Neuron (in vitro differentiated cells): ENCODE data around the gene PVRIG.
"Not testable (repeated sequence)": the region's sequence is repeated elsewhere in the genome, so short reads cannot be mapped to it uniquely, and the experiment has no call there.

Experiments used
- H2AFZ ChIP-seq: one replicate; pipeline ENCODE4 v1.6.1; 2013; ENCODE audit warnings: low read depth, mild to moderate bottlenecking, inconsistent platforms, low read length, moderate library complexity
- H3K27me3 ChIP-seq: one replicate; pipeline ENCODE4 v1.6.1; 2013; ENCODE audit warnings: low read length; ENCODE audit not compliant: insufficient read depth
- H3K36me3 ChIP-seq: one replicate; pipeline ENCODE4 v1.6.1; 2013; ENCODE audit warnings: low read length; ENCODE audit not compliant: insufficient read depth
- H3K4me1 ChIP-seq: one replicate; pipeline ENCODE4 v1.6.1; 2013; ENCODE audit warnings: low read length; ENCODE audit not compliant: insufficient read depth
- H3K4me3 ChIP-seq: 2 replicates; pipeline ENCODE4 v1.5.1; 2013; ENCODE audit warnings: mild to moderate bottlenecking, low read length, moderate library complexity
- H3K9me3 ChIP-seq: one replicate; pipeline ENCODE4 v1.6.1; 2013; ENCODE audit warnings: low read length

PVRIG gene

DNA sequence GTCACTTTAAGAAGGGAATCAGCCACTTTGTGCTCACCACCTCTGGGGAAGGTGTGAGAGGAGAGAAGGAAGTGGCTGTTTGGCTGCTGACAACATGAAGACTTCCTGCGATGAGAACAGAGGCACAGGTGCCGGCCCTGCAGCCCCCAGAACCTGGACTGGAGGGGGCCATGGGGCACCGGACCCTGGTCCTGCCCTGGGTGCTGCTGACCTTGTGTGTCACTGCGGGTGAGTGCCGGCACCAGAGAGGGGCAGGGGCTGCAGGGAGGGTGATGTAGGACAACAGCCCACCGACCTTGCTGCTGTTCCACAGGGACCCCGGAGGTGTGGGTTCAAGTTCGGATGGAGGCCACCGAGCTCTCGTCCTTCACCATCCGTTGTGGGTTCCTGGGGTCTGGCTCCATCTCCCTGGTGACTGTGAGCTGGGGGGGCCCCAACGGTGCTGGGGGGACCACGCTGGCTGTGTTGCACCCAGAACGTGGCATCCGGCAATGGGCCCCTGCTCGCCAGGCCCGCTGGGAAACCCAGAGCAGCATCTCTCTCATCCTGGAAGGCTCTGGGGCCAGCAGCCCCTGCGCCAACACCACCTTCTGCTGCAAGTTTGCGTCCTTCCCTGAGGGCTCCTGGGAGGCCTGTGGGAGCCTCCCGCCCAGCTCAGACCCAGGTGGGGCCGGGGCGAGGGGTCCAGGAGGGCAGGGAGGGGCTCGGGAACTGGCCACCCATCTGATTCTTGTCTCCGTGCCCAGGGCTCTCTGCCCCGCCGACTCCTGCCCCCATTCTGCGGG, at the start of gene PVRIG:
Gene PVRIG, plus strand, starts transcription at position 149 of the 785 bp plus-strand sequence. Its CDS starts 22 bp downstream, at position 171.
- not testable (repeated sequence) for H3K27me3 ChIP-seq, H3K4me3 ChIP-seq, H3K4me1 ChIP-seq, H2AFZ ChIP-seq, H3K9me3 ChIP-seq
- H3K36me3 ChIP-seq = peaks cover 15% of the 10 kb centered on the region

DNA sequence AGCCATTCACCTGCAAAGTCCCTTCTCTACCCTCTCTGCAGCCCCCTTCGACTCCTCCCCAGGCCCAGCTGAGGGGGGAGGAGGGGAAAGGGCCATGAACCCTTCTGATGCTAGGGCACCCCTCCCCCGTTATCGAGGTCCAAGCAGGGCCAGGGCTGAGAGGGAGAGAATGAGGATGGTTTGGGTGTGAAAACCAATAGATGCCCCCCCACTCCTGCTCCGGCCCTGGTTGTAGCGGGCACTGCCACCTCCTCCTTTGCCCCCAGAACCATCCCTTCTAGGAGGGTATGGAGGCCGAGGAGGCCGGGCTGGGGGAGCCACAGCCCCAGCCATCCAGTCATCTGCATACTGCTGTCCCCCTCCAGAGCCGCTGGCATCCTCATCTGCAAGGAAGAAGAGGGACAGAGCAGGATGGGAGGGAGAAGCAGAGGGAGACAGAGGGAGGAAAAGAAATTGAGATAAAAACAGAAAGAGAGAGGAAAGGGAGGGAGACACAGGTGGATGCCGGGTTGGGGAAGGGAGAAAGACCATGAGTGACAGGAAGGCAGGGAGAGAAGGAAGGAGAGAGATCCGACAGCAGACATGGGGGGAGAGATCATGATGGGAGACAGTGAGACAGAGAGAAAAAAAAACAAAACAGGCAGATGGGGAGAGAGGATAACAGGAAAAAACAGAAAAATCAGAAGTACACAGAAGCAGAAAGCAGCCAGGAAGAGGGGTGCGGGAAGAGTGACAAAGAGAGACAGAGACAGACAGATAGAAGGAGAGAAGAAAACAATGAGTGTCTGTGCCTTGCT, 49.5 kb upstream of the PVRIG start:
- no peaks in the 10 kb centered on the region for H3K27me3 ChIP-seq
- H3K9me3 ChIP-seq = no peaks in the 10 kb centered on the region
- H2AFZ ChIP-seq = no peak overlapping the region
- peaks cover 24% of the 10 kb centered on the region for H3K4me1 ChIP-seq
- no peak overlapping the region for H3K4me3 ChIP-seq
- peaks cover 39% of the 10 kb centered on the region for H3K36me3 ChIP-seq

DNA sequence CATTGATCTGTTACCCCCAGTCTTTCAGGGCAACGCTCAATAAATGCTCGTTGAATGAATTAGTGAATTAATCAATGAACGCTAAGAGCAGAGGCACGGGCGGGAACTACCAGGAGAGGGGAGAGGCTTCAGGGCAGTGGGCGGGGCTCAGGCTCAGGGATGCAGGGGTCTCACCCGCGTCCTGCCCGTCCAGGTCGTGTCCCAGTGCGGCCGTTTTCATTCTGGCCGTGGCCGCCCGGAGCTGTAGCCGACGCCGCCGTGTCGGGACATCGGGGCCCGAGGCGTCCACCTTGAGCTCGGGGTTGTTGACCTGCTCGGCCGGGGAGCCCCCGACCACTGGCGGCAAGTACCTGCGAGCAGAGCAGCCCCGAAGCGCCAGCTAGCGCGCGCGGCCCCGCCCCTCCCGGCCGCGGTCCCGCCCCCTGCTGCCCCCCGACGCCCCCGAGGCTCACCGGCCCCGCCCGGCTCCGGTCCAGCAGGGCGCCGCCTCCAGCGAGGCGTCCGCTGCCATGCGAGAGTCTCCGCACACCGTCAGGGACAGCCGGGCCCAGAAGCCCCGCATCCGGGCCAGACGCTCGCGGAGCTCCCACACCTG, 48.6 kb upstream of the PVRIG start:
- Histone ChIP-seq H3K9me3 (no peaks in the 10 kb centered on the region), H3K4me3 (no peak overlapping the region), H2AFZ (no peak overlapping the region), H3K27me3 (no peaks in the 10 kb centered on the region), H3K36me3 (peaks cover 42% of the 10 kb centered on the region), H3K4me1 (peaks cover 32% of the 10 kb centered on the region)

DNA sequence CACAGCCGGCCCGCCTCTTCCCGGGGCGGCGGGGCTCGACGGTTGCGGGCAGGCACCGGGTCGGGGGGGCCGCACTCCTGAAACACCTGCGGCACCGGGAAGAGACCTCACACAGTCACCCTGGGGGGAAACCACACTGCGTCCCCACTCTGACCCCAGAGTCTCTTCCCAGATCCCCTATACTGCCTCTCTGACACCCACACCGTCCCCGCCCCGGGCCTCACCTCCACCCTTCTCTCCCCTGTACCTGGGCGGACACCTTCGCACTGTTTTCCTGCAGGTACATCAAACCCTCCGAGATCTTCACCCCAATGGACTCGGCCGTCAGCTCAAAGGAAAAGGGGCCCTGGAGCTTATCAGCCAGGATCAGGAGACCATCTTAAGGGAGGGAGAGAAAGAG, 47.9 kb upstream of the PVRIG start:
- Histone ChIP-seq H3K36me3 (peaks cover 42% of the 10 kb centered on the region), H3K27me3 (no peaks in the 10 kb centered on the region), H2AFZ (no peak overlapping the region), H3K4me3 (no peak overlapping the region), H3K9me3 (no peaks in the 10 kb centered on the region), H3K4me1 (peaks cover 35% of the 10 kb centered on the region)

DNA sequence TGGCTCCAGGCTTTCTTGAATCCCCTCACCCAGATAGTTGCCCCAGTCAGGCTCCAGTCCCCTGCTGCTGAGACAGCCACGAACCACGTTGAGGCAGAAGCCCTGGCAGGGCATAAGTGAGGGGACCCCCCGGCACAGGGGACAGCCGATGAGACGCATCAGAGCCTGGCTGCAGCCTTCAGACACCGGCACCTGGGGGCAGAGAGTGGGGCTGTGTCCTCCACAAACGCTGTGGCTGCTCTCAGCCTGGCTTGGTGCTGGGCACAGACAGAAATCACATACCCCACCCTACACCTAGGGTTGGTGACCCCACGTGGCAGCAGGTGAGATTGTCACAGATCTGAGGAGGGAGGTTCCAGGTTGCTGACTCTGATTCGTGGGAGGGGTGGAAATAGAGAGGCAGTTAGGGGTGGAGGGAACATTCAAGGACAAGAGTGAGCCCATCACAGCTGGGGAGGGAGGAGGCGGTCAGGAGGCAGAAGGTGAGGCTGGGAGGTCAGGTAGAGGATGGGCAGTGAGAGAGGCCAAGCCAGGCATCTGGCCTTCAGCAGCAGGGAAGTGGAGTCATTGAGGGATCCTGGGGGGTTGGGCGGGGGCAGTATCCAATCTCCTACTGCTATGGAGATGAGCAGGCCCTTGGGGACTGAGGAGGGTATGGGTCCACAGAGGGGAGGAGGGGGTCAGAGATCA, 45.8 kb upstream of the PVRIG start:
- Histone ChIP-seq H3K9me3 (no peaks in the 10 kb centered on the region), H3K4me3 (no peak overlapping the region), H3K27me3 (no peaks in the 10 kb centered on the region), H3K36me3 (peaks cover 42% of the 10 kb centered on the region), H2AFZ (no peak overlapping the region), H3K4me1 (peaks cover 15% of the 10 kb centered on the region)

DNA sequence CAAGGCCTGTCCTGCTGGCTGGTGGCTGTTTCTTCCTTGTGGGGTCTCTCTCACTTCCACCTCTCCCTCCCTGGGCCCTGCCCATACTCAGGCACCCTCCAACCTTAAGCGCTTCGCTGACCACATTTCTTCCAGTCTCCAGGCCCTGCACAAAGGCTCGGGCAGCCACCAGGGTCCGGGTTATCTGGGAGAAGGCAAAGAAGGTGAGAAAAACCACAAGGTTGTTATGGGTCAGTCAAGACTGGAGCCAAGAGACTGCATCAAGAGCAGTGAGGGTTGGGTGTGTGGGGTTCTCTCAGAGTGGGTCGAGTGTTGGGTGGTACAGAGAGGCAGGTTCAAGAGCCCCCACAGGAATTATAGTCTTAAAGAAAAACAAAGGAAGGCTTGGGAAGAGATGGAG, 45.2 kb upstream of the PVRIG start:
- peaks cover 39% of the 10 kb centered on the region for H3K36me3 ChIP-seq
- H3K4me3 ChIP-seq = no peak overlapping the region
- no peaks in the 10 kb centered on the region for H3K9me3 ChIP-seq
- no peaks in the 10 kb centered on the region for H3K27me3 ChIP-seq
- peaks cover 14% of the 10 kb centered on the region for H3K4me1 ChIP-seq
- no peak overlapping the region for H2AFZ ChIP-seq

DNA sequence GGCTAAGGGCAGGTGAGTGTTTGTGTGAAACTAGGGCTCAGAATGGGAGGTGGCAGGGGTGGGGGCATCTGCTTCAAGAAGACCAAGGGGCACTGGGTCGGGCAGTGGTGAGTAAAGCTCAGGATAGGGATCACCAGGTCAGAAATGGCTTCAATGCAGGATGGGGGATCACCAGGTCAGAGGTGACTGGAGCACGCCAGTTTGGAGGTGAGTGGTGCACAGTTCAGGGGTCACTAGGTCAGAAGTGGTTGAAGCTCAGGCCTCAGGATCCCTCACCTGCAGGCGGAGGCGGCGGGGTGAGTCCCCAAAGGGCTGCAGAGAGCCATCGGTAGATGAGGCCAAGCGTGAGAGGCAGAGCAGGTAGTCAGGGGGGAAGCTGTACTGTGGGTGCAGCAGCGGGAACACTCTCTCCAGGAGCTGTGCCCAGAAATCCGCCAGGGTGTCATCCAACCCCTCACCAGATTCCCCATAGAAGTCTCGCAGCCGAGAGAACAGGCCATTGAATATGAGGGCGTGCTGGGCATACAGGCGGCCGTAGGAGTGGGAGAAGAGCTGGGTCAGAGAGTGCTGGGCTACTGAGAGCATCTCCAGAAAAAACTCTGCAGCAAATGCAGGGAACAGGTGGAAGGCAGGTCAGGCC, 44.3 kb upstream of the PVRIG start:
- Histone ChIP-seq H3K9me3 (peaks cover 2% of the 10 kb centered on the region), H3K36me3 (peaks cover 33% of the 10 kb centered on the region), H2AFZ (no peak overlapping the region), H3K4me3 (no peak overlapping the region), H3K27me3 (no peaks in the 10 kb centered on the region), H3K4me1 (peaks cover 13% of the 10 kb centered on the region)

DNA sequence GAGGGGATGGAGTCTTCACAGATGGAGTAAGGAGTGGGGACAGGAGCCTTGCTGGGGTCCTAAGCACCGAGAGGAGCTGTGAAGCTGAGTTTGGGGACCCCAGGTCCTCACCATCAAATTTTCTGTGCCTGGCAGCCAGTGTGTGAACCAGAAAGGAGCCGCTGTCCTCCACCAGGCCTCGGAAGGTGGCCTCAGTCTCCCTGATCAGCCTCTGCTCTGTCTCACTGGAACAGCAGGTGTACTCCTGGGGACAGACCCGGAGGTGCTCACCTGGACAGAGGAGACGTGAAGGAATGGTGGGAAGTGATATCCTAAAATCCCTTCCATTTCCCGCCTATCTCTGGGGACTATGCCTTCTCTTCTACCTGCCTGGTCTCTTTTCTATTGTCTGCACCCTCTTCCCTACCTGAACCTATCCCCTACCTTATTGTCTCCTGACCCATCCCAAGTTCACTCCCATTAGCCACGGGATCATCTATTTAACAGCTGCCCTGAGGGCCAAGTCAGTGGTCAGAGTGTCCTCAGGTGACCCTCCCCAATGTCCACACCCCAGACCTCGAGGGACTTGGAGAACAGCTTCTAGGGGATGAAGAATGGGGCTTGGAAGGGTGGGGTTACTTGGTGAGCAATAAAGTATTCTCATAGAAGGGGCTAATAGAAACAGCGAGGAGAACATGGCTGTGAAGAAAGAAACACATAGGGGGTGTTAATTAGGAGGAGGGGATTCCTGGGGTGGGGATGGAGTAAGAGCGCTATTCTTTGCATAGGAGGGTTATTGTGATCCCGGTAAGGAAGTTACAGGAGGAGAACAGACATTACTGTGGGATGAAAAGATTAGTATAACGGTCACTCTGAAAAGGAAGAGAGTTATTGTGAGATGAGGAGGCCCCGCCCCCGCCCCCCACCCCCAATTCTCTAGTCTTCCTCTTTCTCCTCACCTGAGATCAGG, 43.4 kb upstream of the PVRIG start:
- H3K36me3 ChIP-seq = peaks cover 29% of the 10 kb centered on the region
- peaks cover 3% of the 10 kb centered on the region for H3K9me3 ChIP-seq
- peaks cover 13% of the 10 kb centered on the region for H3K4me1 ChIP-seq
- H3K27me3 ChIP-seq = no peaks in the 10 kb centered on the region
- H2AFZ ChIP-seq = peak overlapping the region; percentile 54
- peak overlapping the region; percentile 99 for H3K4me3 ChIP-seq

DNA sequence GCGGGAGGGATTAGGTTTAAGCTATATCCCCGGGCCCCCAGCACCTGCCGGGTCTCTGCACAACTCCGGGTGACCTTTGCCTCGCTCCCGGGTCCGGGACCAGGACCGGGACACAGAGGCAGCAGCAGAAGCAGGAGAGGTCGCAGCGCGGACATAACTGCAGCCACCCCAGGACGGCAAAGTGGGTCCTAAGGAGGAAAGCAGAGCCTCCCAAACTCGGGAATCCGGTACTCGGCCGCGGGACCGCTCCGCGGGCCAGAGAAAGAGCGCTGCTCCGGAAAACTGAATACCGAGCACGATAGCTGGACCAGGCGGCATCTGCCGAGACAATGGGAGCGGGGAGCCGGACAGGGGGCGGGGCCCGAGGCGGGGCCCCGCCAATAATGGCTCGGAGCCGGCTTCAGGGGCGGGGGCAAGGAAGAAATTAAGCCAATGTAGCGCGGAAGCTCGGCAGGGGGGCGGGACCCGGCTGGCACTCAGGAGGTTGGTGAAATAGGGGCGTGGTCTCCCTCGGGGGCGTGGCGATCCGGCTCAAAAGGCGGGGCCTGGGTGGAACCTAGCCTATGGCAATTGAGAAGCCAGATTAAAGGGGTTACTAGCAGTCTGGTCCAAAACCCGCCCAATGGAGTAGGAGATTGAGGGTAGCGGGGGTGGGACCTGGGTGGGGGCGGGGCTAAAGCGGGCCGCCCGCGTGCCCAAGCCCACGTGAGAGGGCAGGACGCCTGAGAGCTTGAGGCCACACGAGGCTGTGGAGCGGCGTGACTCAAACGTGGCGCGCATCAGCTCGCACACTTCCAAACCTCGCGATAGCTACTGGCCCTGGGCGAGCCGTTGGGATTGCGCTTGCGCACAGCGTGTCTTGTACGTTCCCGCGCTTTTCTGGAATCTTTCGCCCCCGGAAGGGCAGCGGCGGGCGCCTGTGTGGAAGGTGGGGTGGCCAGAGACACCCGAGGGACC, 42.4 kb upstream of the PVRIG start, which contains the start of the genes GPC2 and STAG3:
Gene GPC2, minus strand, starts transcription at position 337 of the 957 bp plus-strand sequence. Its CDS starts 182 bp downstream, at position 155.
Gene STAG3, plus strand, starts transcription at position 874 of the 957 bp plus-strand sequence. CDS start 2,639 bp downstream, outside the sequence.
- Histone ChIP-seq H3K4me3 (peak within 1 kb of the TSS; percentile 99), H3K9me3 (peaks cover 3% of the 10 kb centered on the region), H3K36me3 (peaks cover 27% of the 10 kb centered on the region), H3K27me3 (no peaks in the 10 kb centered on the region), H2AFZ (peak within 1 kb of the TSS; percentile 54), H3K4me1 (peaks cover 13% of the 10 kb centered on the region)

DNA sequence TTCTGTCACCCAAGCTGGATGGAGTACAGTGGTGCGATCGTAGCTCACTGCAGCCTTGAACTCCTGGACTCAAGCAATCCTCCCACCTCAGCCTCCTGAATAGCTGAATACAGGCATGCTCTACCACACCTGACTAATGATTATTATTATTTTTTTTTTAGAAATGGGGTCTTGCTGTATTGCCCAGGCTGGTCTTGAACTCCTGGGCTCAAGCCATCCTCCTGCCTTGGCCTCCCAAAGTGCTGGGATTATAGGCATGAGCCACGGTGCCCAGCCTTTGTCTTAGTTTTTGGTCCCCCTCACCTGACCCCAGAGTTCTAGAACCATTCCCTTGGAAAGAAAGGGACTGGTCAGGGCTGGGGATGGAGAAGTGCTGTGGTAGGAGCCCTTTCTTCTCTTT, 39.7 kb upstream of the PVRIG start:
- H3K4me1 ChIP-seq = peaks cover 13% of the 10 kb centered on the region
- not testable (repeated sequence) for H3K4me3 ChIP-seq, H2AFZ ChIP-seq, H3K9me3 ChIP-seq, H3K27me3 ChIP-seq, H3K36me3 ChIP-seq

DNA sequence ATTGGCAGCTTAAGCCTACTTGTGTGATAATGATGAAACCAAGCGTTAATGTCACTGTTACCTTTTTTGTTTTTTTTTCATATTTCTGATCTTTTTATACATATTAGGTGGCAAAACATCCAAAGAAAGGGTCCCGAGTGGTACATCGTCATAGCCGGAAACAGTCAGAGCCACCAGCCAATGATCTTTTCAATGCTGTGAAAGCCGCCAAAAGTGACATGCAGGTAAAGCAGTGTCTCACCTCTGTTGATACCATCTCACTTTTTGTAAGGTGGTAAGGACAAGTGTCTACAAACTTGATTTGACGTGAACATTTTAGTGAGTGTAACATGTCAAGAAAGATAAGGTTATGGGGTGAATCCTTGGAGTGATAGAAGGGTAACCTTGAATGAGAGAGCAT, 37.1 kb upstream of the PVRIG start:
- H2AFZ ChIP-seq, H3K27me3 ChIP-seq, H3K4me1 ChIP-seq, H3K9me3 ChIP-seq, H3K4me3 ChIP-seq, H3K36me3 ChIP-seq: not testable (repeated sequence)
